IPS-15b (cell line): Measurements from ENCODE around the gene MYCBP2.
"Not testable (repeated sequence)": the region's sequence is repeated elsewhere in the genome, so short reads cannot be mapped to it uniquely, and the experiment has no call there.

Source experiments
- H3K27me3 ChIP-seq: one replicate; pipeline ENCODE4 v1.6.1; 2013; ENCODE audit warnings: low read length; ENCODE audit not compliant: control insufficient read depth, insufficient read depth
- H3K36me3 ChIP-seq: one replicate; pipeline ENCODE4 v1.6.1; 2013; ENCODE audit warnings: low read length; ENCODE audit not compliant: control insufficient read depth, insufficient read depth
- H3K4me1 ChIP-seq: one replicate; pipeline ENCODE4 v1.6.1; 2013; ENCODE audit warnings: mild to moderate bottlenecking, low read length; ENCODE audit not compliant: control insufficient read depth, insufficient read depth
- H3K4me3 ChIP-seq: one replicate; pipeline ENCODE4 v1.5.1; 2013; ENCODE audit warnings: low read depth, low read length
- H3K9ac ChIP-seq: one replicate; pipeline ENCODE4 v1.6.1; 2013; ENCODE audit warnings: low read depth, mild to moderate bottlenecking, low read length
- H3K9me3 ChIP-seq: one replicate; pipeline ENCODE4 v1.6.1; 2013; ENCODE audit warnings: mild to moderate bottlenecking, low read length; ENCODE audit not compliant: control insufficient read depth, insufficient read depth

The MYCBP2 gene

GRCh38 chr13:77315509-77315908, 11.4 kb downstream of the MYCBP2 start:
- H3K9me3 ChIP-seq, H3K9ac ChIP-seq, H3K27me3 ChIP-seq, H3K4me3 ChIP-seq, H3K36me3 ChIP-seq: not testable (repeated sequence)
- H3K4me1 ChIP-seq: peaks cover 17% of the 10 kb centered on the region

- Histone ChIP-seq H3K27me3 (no peaks in the 10 kb centered on the region), H3K4me3 (no peak overlapping the region), H3K4me1 (peaks cover 17% of the 10 kb centered on the region), H3K9me3 (no peaks in the 10 kb centered on the region), H3K36me3 (no peaks in the 10 kb centered on the region), H3K9ac (no peak overlapping the region)
Observed at GRCh38 chr13:77313923-77314322, 13.0 kb downstream of the MYCBP2 start.

GRCh38 chr13:77312311-77312710, 14.6 kb downstream of the MYCBP2 start:
- H3K36me3 ChIP-seq: no peaks in the 10 kb centered on the region
- H3K9ac ChIP-seq: no peak overlapping the region
- no peak overlapping the region for H3K4me3 ChIP-seq
- H3K4me1 ChIP-seq: peaks cover 17% of the 10 kb centered on the region
- H3K9me3 ChIP-seq: no peaks in the 10 kb centered on the region
- no peaks in the 10 kb centered on the region for H3K27me3 ChIP-seq

- Histone ChIP-seq H3K4me3 (no peak overlapping the region), H3K36me3 (no peaks in the 10 kb centered on the region), H3K9ac (no peak overlapping the region), H3K27me3 (no peaks in the 10 kb centered on the region), H3K9me3 (no peaks in the 10 kb centered on the region), H3K4me1 (peaks cover 25% of the 10 kb centered on the region)
Observed at GRCh38 chr13:77310579-77311279, 16.2 kb downstream of the MYCBP2 start.

GRCh38 chr13:77310161-77310560, 16.7 kb downstream of the MYCBP2 start:
- Histone ChIP-seq H3K27me3 (no peaks in the 10 kb centered on the region), H3K4me3 (no peak overlapping the region), H3K9ac (no peak overlapping the region), H3K36me3 (no peaks in the 10 kb centered on the region), H3K4me1 (peaks cover 26% of the 10 kb centered on the region), H3K9me3 (no peaks in the 10 kb centered on the region)

GRCh38 chr13:77309254-77309653, 17.6 kb downstream of the MYCBP2 start:
- H3K36me3 ChIP-seq: no peaks in the 10 kb centered on the region
- H3K4me1 ChIP-seq: peaks cover 26% of the 10 kb centered on the region
- H3K9me3 ChIP-seq: no peaks in the 10 kb centered on the region
- H3K9ac ChIP-seq: no peak overlapping the region
- H3K4me3 ChIP-seq: no peak overlapping the region
- H3K27me3 ChIP-seq: no peaks in the 10 kb centered on the region

GRCh38 chr13:77306458-77306857, 20.4 kb downstream of the MYCBP2 start:
- H3K4me1 ChIP-seq: peaks cover 19% of the 10 kb centered on the region

GRCh38 chr13:77305266-77305665, 21.6 kb downstream of the MYCBP2 start:
- H3K4me3 ChIP-seq: no peak overlapping the region
- H3K27me3 ChIP-seq: no peaks in the 10 kb centered on the region
- peaks cover 13% of the 10 kb centered on the region for H3K4me1 ChIP-seq
- H3K9ac ChIP-seq: no peak overlapping the region
- H3K36me3 ChIP-seq: no peaks in the 10 kb centered on the region
- H3K9me3 ChIP-seq: no peaks in the 10 kb centered on the region

More at GRCh38 chr13:77306458-77306857, 20.4 kb downstream of the MYCBP2 start:
- Histone ChIP-seq H3K9me3 (no peaks in the 10 kb centered on the region), H3K9ac (no peak overlapping the region), H3K4me3 (no peak overlapping the region), H3K27me3 (no peaks in the 10 kb centered on the region), H3K36me3 (no peaks in the 10 kb centered on the region)

- Histone ChIP-seq H3K4me1 (peaks cover 10% of the 10 kb centered on the region), H3K9ac (no peak overlapping the region), H3K36me3 (no peaks in the 10 kb centered on the region), H3K9me3 (no peaks in the 10 kb centered on the region), H3K27me3 (no peaks in the 10 kb centered on the region), H3K4me3 (no peak overlapping the region)
Observed at GRCh38 chr13:77300176-77301037, 26.5 kb downstream of the MYCBP2 start.

GRCh38 chr13:77299587-77299986, 27.3 kb downstream of the MYCBP2 start:
- Histone ChIP-seq H3K36me3 (no peaks in the 10 kb centered on the region), H3K9me3 (no peaks in the 10 kb centered on the region), H3K27me3 (no peaks in the 10 kb centered on the region), H3K4me3 (no peak overlapping the region), H3K4me1 (peaks cover 10% of the 10 kb centered on the region), H3K9ac (no peak overlapping the region)

- Histone ChIP-seq H3K4me3 (no peak overlapping the region), H3K27me3 (no peaks in the 10 kb centered on the region), H3K9ac (no peak overlapping the region), H3K4me1 (peaks cover 10% of the 10 kb centered on the region), H3K36me3 (no peaks in the 10 kb centered on the region), H3K9me3 (no peaks in the 10 kb centered on the region)
Observed at GRCh38 chr13:77298426-77298825, 28.5 kb downstream of the MYCBP2 start.

- Histone ChIP-seq H3K27me3 (no peaks in the 10 kb centered on the region), H3K4me3 (no peak overlapping the region), H3K9me3 (no peaks in the 10 kb centered on the region), H3K4me1 (no peaks in the 10 kb centered on the region), H3K9ac (no peak overlapping the region), H3K36me3 (no peaks in the 10 kb centered on the region)
Observed at GRCh38 chr13:77291774-77292173, 35.1 kb downstream of the MYCBP2 start.
